ENCODE results near the gene HAUS1.
"Not testable (repeated sequence)": the region's sequence is repeated elsewhere in the genome, so short reads cannot be mapped to it uniquely, and the experiment has no call there.

HAUS1 gene

DNA sequence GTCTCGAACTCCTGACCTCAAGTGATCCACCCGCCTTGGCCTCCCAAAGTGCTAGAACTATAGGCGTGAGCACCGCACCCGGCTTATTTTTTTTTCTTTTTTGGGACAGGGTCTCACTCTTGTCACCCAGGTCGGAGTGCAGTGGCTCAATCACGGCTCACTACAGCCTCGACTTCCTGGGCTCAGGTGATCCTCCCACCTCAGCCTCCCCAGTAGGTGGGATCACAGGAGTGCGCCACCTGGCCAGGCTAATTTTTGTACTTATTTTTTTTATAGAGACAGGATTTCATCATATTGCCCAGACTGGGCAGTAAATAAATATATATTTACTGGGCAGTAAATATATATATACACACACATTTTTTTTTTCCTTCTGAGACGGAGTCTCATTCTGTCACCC lies 8.7 kb upstream of the HAUS1 start:
- DNase-seq = no peak

DNA sequence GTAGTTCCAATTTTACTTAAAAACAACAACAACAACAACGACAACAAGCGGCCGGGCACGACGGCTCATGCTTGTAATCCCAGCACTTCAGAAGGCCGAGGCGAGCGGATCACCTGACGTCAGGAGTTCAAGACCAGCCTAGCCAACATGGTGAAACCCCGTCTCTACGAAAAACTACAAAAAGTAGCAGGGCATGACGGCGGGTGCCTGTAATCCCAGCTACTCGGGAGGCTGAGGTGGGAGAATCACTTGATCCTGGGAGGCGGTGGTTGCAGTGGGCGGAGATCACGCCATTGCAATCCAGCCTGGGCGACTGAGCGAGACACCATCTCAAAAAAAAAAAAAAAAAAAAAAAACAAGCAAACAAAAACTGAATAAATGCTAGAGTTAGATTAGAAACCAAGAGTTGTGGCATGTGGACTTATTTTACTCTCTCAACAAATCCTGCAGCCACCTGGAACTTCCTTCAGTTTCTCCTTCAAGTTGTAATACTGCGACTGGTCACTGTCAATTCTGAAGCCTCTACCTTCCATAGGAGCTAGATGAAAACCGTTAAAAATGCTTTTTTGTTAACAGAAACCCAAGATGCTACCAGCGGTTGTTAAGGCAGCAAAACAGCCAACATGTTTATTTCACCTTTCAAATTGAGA lies 7.4 kb upstream of the HAUS1 start:
- DNase-seq = no peak

DNA sequence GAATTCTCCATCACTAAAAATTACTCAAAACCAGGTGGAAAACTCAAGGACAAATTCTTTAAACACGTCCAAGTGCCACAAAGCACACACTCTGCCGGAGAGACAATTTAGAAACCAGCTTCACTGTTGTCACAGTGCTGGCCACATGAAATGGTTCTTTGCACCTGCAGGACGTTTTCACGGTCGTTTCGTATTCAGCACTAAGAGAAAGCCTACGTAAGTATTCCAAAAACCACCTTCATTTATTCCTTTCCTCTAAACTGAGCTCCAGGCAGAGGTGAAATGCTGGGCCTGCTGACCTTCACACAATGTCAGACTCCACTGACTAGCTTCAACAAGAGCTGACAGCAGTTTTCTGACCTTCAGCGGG lies 6.8 kb upstream of the HAUS1 start:
- peak in 3 of 6 experiments; percentile 41 to 44 (median 43) for DNase-seq

DNA sequence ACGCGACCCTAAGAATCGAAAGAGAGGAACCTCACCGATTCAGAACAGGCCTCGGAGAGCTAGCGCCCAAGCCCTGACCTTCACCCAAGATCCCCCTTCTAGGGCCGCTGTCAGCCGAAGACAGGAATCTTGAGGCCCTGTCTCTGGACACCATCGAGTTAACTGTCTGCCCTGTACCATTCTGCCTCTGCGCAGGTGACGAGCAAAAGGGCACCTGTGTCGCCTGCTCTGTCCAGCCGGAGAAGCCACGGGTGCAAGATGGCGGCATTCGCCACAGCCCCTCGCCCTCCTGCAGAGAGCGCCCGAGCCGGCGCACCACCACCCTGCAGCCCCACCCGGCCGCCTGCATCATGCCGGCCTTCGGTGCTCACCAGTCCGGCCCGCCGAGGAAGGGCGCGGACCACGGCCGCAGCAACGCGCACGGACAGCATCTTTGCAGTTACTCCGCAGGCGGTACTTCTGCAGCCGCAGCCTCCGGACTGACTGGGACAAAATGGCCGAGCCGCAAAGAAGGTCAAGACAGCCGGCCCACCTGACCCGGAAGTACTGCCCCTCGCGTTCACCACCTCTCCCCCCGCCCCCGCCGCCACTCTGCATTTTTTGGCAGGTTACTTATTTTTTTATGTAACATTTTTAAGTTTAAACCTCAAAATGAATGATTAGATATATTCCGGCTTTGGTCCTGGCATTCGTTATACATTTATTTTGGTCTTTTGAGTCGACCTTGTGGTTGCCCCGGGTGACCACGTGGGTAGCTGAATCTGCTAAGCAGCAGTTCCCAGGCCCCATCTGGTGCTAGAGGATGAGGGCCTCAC lies 6.2 kb upstream of the HAUS1 start, which contains the start of gene ATP5F1A:
Gene ATP5F1A (minus strand): TSS at position 496 of the 815 bp plus-strand sequence. CDS start 65 bp downstream, at position 431.
- DNase-seq = peak; percentile 72 to 86 (median 82)

DNA sequence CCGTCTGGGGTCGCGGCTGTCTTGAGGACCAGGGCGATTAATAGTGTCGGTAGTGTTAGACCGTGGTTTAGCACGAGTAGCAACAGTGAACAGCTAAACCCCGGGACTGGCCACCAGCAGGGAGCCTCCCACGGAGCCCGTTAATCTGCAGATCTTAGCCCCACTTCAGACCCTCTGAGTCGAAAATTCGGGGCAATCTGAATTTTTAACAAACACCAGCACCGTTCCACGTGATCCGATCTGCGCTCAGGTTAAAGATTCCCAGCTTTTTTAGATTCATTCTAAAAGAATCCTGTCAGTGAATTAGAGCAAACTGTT lies 5.6 kb upstream of the HAUS1 start:
- DNase-seq = no peak

DNA sequence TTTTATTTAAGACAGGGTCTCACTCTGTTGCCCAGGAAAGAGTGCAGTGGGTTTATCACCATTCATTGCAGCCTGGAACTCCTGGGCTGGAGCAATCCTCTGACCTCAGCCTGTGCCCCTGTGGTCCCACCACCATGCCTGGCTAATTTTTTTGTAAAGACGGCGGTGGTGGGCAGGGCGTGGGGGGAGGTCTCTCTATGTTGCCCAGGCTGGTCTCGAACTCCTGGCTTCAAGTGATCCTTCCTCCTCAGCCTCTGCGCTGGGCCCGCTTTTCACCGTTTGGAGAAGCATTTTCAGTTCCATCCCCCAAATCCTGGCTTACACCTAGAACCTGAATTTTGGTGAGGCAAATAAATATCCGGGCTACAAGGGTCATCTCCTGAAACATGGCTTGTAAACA lies 4.7 kb upstream of the HAUS1 start:
- no peak for DNase-seq

DNA sequence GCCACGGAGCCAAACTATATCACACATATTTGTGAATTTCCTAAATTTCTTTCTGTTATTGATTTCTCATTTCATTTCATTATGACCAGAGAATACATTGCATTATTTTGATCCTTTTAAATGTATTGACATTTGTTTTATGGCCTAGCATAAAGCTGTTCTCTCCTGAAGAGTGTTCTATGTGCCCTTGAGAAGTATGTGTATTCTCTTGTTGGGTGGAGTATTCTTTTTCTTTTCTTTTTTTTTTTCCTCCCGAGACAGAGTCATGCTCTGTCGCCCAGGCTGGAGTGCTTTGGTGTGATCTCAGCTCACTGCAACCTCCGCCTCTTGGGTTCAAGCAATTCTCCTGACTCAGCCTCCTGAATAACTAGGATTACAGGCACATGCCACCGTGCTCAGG lies 5.2 kb downstream of the HAUS1 start:
- no peak for DNase-seq

DNA sequence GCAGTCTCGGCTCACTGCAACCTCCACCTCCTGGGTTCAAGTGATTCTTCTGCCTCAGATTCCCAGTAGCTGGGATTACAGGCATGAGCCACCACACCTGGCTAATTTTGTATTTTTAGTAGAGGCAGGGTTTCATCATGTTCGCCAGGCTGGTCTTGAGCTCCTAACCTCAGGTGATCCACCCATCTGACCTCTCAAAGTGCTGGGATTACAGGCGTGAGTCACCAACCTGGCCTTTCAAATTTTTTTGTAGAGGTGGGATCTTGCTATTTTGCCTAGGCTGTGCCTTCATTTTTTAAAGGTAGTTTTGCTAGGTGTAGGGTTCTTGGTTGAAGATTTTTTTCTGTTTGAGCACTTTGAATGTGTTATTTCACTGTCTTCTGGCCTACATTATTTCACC lies 6.2 kb downstream of the HAUS1 start:
- DNase-seq = no peak

DNA sequence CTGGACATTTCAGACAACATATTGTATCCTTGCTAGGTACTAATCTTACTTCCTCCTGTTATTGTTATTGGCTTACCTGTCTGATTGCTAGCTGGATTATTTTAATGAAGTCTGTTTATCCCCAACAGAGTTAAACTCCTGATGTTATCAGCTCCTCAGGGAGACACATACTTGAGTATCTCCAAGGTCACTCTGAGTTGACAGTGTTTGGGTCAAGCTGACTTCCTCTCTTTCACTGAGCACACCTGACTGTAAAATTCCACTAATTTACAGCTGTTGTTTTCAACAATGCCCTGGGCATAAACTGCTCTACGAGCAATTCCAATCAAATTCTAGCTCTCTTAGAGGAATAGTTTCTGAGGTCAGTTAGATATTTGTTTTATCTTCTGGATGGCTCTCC lies 9.6 kb downstream of the HAUS1 start:
- DNase-seq = no peak

DNA sequence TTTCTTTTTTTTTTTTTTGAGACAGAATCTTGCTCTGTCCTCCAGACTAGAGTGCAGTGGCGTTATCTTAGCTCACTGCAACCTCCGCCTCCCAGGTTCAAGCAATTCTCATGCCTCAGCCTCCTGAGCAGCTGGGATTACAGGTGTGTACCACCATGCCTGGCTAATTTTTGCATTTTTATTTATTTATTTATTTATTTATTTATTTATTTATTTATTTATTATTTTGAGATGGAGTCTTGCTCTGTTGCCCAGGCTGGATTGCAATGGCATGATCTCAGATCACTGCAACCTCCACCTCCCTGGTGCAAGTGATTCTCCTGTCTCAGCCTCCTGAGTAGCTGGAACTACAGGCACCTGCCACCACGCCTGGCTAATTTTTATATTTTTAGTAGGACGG lies 22.4 kb downstream of the HAUS1 start:
- not testable (repeated sequence) for DNase-seq

DNA sequence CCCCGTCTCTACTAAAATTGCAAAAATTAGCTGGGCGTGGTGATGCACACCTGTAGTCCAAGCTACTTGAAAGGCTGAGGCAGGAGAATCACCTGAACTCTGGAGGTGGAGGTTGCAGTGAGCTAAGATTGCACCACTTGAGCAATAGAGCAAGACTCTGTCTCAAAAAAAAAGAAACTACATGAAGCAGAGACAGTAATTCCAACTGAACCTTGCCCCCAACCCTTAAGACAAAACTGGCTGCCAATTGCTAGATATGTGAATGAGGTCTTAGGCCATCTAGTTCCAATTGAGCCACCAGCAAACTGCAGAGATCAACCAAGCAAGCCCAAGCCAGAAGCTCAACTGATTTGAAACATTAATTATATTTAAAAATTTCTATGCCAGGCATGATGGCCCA lies 25.9 kb downstream of the HAUS1 start:
- no peak for DNase-seq

DNA sequence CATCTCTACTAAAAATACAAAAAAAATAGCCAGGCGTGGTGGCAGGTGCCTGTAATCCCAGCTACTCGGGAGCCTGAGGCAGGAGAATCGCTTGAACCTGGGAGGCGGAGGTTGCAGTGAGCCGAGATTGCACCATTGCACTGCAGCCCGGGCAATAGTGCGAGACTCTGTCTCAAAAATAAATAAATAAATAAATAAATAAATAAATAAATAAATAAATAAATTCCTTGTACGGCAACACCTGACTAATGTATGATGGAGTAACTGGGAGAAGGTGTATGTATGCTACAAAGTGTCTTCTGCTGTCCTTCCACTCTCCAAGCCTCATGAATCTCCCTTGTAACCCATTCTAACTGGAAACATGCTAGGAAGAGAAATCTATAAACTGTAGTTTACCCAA lies 26.4 kb downstream of the HAUS1 start:
- not testable (repeated sequence) for DNase-seq

DNA sequence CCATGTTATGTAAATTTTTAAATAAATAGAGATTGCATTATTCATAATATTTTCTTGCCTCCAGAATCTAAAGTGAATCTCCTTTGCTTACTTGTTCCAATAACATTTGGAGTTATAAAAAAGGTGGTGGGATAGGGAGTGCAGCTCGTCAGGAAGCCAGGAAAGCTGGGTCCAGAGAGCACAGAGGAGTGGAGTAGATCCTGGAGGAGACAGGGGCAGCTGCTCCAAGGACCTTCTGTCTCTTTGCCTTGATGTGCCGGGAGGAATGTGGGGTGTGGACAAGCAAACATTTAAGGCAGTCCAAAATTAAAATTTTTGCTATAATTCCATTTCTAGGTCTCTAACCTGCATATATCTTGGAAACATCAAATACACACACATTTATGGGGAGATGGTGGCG lies 29.3 kb downstream of the HAUS1 start:
- DNase-seq = no peak

DNA sequence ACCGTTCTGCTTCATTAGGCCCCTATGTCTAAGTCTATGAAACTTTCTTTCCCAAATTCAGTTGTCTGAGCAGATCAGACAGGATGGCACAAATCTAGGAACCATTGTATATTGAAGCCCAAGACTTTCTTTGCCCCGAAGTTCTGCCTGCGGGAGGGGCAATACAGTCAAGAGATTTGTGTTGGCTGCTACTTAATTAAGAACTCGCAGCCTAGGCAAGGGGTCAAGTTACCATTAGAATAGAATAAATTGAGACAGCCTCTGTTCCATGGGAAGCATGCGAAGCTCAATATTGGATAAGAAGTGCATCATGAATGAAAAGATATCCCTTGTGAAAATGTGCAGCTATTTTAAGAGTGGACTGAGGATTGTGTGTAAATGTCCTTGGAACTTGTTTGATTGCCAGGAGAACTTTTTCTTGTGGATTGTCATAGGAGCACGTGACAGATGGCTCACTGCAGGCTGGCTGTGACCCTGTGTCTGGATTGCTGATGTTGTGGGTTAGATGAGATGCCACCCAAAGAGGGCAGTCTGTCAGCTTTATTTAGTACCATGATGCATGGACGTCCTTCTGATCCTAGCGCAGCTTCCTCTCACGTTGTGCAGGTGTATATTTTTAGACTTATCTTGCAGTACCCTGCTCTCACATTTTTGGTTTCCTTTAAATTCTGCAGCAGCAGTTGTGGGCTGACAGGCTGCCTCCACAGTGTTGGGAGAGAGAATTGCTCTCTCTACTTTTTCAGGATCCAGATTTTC lies 30.9 kb downstream of the HAUS1 start:
- no peak for DNase-seq

DNA sequence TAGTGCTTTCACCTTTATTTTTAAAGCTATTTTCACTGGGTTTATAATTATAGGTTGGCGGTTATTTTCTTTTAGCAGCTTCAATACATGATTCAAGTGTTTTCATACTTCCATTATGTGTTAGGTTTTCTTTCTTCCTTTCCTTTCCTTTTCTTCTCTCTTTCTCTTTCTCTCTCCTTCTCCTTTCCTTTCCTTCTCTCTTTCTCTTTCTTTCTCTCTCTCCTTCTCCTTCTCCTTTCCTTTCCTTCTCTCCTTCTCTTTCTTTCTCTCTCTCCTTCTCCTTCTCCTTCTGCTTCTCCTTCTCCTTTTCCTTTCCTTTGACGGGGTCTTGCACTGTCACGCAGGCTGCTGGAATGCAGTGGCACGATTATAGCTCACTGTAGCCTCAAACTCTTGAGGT lies 36.0 kb downstream of the HAUS1 start:
- no peak for DNase-seq

DNA sequence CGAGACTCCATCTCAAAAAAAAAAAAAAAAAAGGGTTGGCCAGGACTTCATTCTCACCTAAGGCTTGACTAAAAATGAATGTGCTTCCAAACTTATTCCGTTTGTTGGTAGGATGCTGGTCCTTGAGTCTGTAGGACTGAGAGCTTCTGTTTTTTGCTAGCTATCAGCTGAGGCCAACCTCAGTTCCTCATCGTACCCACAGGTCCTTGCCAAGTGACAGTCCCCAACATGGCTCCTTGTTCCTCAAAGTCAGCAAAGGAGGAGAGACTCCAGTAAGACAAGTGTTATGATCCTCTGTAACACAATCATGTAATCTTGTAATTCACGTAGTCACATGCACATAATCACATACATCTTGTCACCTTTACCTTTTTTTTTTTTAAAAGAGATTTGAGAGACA lies 37.0 kb downstream of the HAUS1 start:
- no peak for DNase-seq

DNA sequence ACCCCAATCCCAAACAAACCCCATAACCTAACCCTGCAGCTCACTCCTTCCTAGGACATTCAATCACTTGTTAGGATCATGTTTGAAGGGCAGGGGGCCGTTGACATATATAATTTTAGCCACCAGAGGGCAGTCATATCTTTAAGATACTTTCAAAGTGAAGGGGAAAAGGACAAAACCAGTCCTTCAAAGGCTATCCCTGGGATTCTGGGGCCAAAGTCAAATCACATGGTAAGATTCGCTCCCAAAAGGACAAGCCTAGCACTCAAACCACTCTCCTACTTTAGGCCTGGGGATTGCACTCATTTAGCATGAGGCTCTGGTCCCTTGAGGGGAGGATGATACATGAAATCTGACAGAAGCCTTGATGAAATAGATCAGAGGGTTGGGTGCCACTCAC lies 44.6 kb downstream of the HAUS1 start:
- DNase-seq = peak; percentile 4 to 73 (median 34)

DNA sequence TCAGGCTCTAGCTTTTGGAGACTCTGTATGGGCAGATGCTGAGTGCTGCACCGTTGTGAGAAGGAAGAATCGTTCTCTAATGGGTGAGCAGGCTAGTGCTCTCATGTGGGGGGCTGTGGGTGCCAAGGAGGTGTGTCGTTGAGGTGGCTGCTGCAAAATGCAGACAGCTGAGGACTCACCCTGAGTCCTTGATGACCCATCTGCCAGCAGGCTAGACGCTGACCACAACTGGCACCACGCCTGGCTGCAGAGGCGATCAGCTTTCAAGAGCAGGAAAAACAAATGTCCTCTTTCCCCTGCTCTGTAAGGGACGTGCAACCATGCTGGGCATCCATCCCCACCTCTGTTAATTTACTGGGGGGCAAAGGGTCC lies 48.2 kb downstream of the HAUS1 start:
- no peak for DNase-seq

DNA sequence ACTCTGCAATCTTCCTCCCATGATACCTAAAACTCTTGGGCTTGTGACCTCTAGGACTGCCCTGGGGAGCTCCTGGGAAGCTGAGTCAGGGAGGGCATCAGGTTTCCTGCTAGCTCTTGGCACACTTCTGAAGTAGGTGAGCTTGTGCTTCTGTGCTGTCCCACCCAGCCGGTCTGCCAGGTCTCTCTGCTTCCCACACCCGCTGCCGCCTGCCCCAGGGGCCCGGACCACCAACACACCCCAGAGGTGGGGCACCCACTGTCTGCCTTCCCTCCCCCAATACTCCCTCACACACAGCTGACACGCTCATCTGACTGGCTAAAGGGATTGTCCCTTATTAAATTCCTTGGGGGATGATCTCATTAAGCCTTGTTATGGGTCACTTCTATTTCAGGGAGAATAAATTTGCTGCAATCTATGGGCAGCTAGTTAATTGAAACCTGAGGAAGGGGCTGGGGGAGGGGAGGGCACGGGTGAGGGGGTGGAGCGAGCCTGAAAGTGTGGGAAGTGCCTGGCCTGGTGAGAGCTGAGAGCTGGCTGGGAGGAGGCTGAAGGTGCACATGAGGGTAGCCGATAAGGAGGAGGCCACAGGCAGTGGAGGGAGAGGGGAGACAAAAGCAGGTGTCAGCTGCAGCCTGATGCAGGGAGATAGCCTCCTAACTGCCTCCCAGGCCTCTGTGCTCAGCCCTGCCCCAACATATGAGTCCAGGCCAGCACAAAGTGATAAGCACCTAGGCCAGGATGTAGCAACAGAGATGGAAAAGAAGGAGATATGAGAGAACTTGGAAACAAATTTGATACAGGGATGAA lies 48.8 kb downstream of the HAUS1 start:
- no peak for DNase-seq

DNA sequence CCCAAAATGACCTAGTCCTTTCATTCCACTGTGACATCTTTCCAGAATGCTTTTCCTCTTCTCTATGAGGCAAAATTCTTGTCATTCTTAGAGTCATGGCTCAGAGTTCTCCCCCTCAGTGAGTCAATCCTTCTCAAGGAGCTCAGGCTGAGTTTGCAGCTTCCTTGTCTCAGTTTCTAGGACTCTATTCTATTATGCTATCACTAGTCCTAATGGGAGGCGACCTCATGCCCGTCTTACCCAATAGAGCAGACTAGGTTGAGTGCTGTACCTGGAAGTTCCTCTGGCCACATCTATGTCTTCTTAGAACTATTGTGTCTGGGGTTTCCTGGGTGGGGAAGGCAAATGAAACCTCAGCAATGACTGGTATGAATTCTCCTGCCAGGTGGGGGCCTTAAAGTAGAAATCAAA lies 51.5 kb downstream of the HAUS1 start:
- DNase-seq = peak in 4 of 6 experiments; percentile 5 to 56 (median 52)

DNA sequence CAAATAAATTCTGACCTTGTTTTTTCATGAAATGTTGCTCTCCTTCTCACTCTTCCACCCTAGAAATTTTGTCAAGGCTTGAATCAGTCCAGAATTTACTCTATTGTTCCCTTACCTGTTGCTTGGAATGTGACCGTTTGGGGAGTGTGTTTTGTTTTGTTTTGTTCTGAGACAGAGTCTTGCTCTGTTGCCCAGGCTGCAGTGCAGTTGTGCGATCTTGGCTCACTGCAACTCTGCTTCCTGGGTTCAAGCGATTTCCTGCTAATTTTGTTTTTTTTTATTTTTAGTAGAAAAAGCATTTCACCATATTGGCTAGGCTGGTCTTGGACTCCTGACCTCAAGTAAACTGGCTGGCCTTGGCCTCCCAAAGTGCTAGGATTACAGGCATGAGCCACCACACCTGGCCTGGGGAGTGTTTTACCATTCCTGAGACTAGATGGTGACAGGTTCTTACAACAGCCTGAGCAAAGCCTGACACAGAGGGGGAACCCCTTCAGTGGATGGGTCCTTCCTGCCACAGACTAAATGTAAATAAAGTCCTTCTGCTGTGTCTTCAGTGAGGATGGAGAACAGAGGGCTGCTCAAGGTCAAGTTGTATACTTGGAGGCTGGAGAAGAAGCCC lies 52.0 kb downstream of the HAUS1 start:
- DNase-seq = no peak

DNA sequence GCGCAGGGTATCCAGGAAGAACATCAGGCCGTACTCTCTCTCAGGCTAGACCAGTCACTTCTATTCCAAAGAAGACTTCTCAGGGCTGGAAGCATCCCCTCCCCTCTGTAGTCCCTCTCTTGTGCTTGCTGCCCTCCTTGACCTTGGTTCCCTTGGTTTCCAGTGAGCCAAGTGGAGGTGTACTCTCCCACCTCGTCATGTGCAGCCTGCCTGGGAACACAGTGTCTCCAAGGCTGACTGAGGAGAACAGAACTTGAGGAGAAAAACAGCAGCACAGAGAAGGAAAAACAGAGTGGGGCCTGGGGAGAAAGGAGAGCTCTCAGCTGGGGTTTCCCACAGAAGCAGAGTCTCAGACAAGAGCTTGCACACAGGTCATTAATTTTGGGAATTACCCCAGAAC lies 52.7 kb downstream of the HAUS1 start:
- no peak for DNase-seq

DNA sequence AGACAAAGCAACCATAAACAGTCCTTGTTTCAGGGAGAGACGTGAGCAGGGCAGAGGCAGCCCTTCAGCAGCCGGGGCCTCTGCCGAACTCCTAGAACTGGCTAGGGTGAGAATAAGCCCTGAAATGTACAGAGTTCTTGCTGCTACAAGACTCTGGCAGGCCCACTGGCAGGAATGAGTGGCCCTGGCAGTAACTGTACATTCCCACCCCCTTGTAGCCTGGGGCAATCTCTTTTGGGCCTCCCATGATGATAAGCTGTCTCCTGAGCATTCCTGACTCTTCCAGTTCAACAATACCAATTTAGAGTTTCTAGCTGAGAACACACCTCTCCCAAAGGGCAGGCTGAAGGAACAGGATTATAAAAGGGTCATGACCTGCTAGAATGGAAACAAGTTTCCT lies 54.3 kb downstream of the HAUS1 start:
- DNase-seq = no peak
